ENCODE results near the gene CNGA2. TPM values are rescaled to one million over a fixed set of nuclear protein-coding genes. Genes with fewer than 3 reads are reported as not detected.

Gene CNGA2
- total and polyA plus RNA-seq, 2 of the 4 experiments (the other 2 are of a cell fraction): not detected

DNA sequence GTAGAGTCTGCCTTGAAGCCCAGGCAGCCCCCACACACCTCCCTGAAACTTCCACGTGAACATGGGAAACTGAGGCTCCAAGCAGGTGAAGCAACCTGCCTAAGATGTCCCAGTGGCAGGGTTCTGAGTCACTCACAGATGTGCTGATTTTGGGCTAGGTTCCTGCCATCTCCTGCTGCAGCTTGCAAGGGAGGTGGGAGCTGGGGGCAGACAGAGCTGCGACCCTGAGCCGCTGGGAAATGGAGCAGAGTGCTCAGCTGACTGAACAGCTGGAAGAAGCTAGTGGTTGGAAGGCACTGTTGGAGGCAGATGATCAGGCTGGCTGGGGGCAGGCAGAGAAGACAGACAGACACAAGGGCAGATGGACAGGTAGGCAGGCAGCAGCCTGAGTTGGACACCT, 22.3 kb upstream of the CNGA2 start:
- Histone ChIP-seq H2BK120ac (ENCODE audit: low read depth, low read length) (no peak overlapping the region), H3K9me1 (ENCODE audit: insufficient read depth, low read length) (no peaks in the 10 kb centered on the region), H3K14ac (replicated peaks; ENCODE audit: low read depth, low read length) (no peak overlapping the region), H3K27ac (ENCODE audit: insufficient read depth, low read length) (no peak overlapping the region), H2AK5ac (ENCODE audit: low read depth, low read length) (no peak overlapping the region), H2BK15ac (ENCODE audit: low read depth, low read length) (no peak overlapping the region), H3K36me3 (ENCODE audit: control insufficient read depth, insufficient read depth, low read length) (no peaks in the 10 kb centered on the region), H2AK9ac (replicated peaks; ENCODE audit: low read depth, low read length, poor library complexity) (no peak overlapping the region), H2BK20ac (ENCODE audit: low read depth, low read length) (no peak overlapping the region), H3K56ac (ENCODE audit: extremely low read depth, insufficient read depth, low read length) (no peak overlapping the region), H3K9ac (ENCODE audit: low read depth, low read length) (no peak overlapping the region), H2AFZ (replicated peaks; ENCODE audit: low read length, poor library complexity) (no peak overlapping the region), H4K5ac (ENCODE audit: low read depth, low read length) (no peak overlapping the region), H4K8ac (ENCODE audit: low read depth in 2 of 2, low read length in 2 of 2) (no peak overlapping the region), H3K4me3 (ENCODE audit: insufficient read depth, low read depth, low read length) (no peak overlapping the region), H3K4me2 (ENCODE audit: low read depth, low read length) (no peak overlapping the region), H3K27me3 (ENCODE audit: control insufficient read depth, insufficient read depth, low read length) (no peaks in the 10 kb centered on the region; the same call in 1 of the 2 replicates), H3K23ac (ENCODE audit: low read depth, low read length) (no peak overlapping the region), H3K79me1 (ENCODE audit: low read depth in 1 of 2, low read length in 2 of 2) (no peaks in the 10 kb centered on the region), H2BK5ac (ENCODE audit: low read depth, low read length, poor library complexity, severe bottlenecking) (no peak overlapping the region), H3K18ac (ENCODE audit: low read depth, low read length) (no peak overlapping the region), H3K4me1 (ENCODE audit: control insufficient read depth, insufficient read depth, low read length) (no peaks in the 10 kb centered on the region), H4K91ac (ENCODE audit: insufficient read depth, low read depth, low read length) (no peak overlapping the region), H4K20me1 (ENCODE audit: insufficient read depth, low read length) (no peaks in the 10 kb centered on the region), H3K4ac (ENCODE audit: low read depth, low read length) (no peak overlapping the region), H3K9me3 (ENCODE audit: control insufficient read depth, insufficient read depth, low read length) (no peaks in the 10 kb centered on the region; the same call in 1 of the 2 replicates)
- intact Hi-C loops (cut with micrococcal nuclease) (no loop called here), dilution Hi-C loops (cut with HindIII; ENCODE audit: low sequenced_read_pairs, unreplicated experiment) (no loop called here), in situ Hi-C loops (cut with MboI; ENCODE audit: low sequenced_read_pairs) (no loop called here)
- no peak for ATAC-seq (ENCODE audit: low read depth)
- CTCF ChIA-PET: no interaction called here
- POLR2A ChIA-PET (ENCODE audit: unreplicated experiment): no interaction called here
- WGBS, 2 experiments (ENCODE audit: extremely low coverage in 2 of 2, insufficient read length in 1 of 2): 25% methylated on average over 2 of the region's 3 CpGs; no CpG with 5 or more reads in 1 of the 2 experiments
- TF ChIP-seq MAZ (IDR thresholded peaks at IDR 0.05; ENCODE audit: borderline replicate concordance, low read depth, low read length): no peak
- no peak for TF ChIP-seq RCOR1 (IDR thresholded peaks at IDR 0.05; ENCODE audit: insufficient replicate concordance, low read length)
- no peak for TF ChIP-seq CTCF (conservative IDR thresholded peaks at IDR 0.05; ENCODE audit: low read depth, low read length)
- no peak for TF ChIP-seq POLR2A (IDR thresholded peaks at IDR 0.05; ENCODE audit: low read depth, low read length)
- TF ChIP-seq RFX5 (IDR thresholded peaks at IDR 0.05; ENCODE audit: low read depth, low read length): no peak
- TF ChIP-seq MXI1 (IDR thresholded peaks at IDR 0.05; ENCODE audit: borderline replicate concordance, low read depth, low read length): no peak
- TF ChIP-seq, protein P1, sequence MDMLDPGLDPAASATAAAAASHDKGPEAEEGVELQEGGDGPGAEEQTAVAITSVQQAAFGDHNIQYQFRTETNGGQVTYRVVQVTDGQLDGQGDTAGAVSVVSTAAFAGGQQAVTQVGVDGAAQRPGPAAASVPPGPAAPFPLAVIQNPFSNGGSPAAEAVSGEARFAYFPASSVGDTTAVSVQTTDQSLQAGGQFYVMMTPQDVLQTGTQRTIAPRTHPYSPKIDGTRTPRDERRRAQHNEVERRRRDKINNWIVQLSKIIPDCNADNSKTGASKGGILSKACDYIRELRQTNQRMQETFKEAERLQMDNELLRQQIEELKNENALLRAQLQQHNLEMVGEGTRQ (IDR thresholded peaks at IDR 0.05; ENCODE audit: low read depth, low read length): no peak
- TF ChIP-seq NFE2L2 (IDR thresholded peaks at IDR 0.05; ENCODE audit: low read depth, low read length): no peak
- TF ChIP-seq SMC3 (IDR thresholded peaks at IDR 0.05; ENCODE audit: low read depth, low read length): no peak
- TF ChIP-seq FOS (IDR thresholded peaks at IDR 0.05; ENCODE audit: low read depth, low read length): no peak
- TF ChIP-seq MAFK (IDR thresholded peaks at IDR 0.05; ENCODE audit: low read depth, low read length): no peak
- TF ChIP-seq RAD21 (IDR thresholded peaks at IDR 0.05; ENCODE audit: low read length): no peak
- TF ChIP-seq, protein P2, sequence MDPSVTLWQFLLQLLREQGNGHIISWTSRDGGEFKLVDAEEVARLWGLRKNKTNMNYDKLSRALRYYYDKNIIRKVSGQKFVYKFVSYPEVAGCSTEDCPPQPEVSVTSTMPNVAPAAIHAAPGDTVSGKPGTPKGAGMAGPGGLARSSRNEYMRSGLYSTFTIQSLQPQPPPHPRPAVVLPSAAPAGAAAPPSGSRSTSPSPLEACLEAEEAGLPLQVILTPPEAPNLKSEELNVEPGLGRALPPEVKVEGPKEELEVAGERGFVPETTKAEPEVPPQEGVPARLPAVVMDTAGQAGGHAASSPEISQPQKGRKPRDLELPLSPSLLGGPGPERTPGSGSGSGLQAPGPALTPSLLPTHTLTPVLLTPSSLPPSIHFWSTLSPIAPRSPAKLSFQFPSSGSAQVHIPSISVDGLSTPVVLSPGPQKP (IDR thresholded peaks at IDR 0.05; ENCODE audit: borderline replicate concordance, low read depth, low read length): no peak
- no peak for TF ChIP-seq CHD1 (IDR thresholded peaks at IDR 0.05; ENCODE audit: low read depth, low read length)
- no peak for TF ChIP-seq BHLHE40 (IDR thresholded peaks at IDR 0.05; ENCODE audit: low read depth, low read length)
- no peak for TF ChIP-seq CEBPB (IDR thresholded peaks at IDR 0.05; ENCODE audit: low read depth, low read length)
- BruUV-seq (replicated peaks): no TSS peak
- DNase-seq: no peak

Data from IMR-90 (cell line).